ENCODE measurements around the gene PTMA.

PTMA gene

GRCh38 chr2:231677632-231678104 lies 30.7 kb upstream of the PTMA start:
- DNase-seq, result peak; percentile 81

- DNase-seq, result no peak
Measured at GRCh38 chr2:231679908-231680284, 28.4 kb upstream of the PTMA start.

- no peak for DNase-seq
Measured at GRCh38 chr2:231680285-231680991, 27.9 kb upstream of the PTMA start.

- DNase-seq, result no peak
Measured at GRCh38 chr2:231680992-231681852, 27.1 kb upstream of the PTMA start.

GRCh38 chr2:231682603-231683291 lies 25.6 kb upstream of the PTMA start:
- no peak for DNase-seq

GRCh38 chr2:231683292-231684235 lies 24.8 kb upstream of the PTMA start:
- no peak for DNase-seq

GRCh38 chr2:231684314-231685223 lies 23.8 kb upstream of the PTMA start:
- no peak for DNase-seq

- DNase-seq, result no peak
Measured at GRCh38 chr2:231685349-231686191, 22.8 kb upstream of the PTMA start.

- no peak for DNase-seq
Measured at GRCh38 chr2:231686192-231687100, 21.9 kb upstream of the PTMA start.

GRCh38 chr2:231687133-231687852 lies 21.0 kb upstream of the PTMA start:
- DNase-seq, result peak; percentile 59

- DNase-seq, result no peak
Measured at GRCh38 chr2:231687961-231688360, 20.4 kb upstream of the PTMA start.

- DNase-seq, result no peak
Measured at GRCh38 chr2:231688719-231689118, 19.6 kb upstream of the PTMA start.

GRCh38 chr2:231689124-231689893 lies 19.0 kb upstream of the PTMA start:
- no peak for DNase-seq

GRCh38 chr2:231691251-231691772 lies 17.0 kb upstream of the PTMA start:
- no peak for DNase-seq

- no peak for DNase-seq
Measured at GRCh38 chr2:231692847-231693246, 15.5 kb upstream of the PTMA start.

GRCh38 chr2:231693956-231694355 lies 14.4 kb upstream of the PTMA start:
- no peak for DNase-seq

GRCh38 chr2:231696004-231696367 lies 12.3 kb upstream of the PTMA start:
- DNase-seq, result no peak
